NT2/D1 (cell line): Measurements from ENCODE around the gene SLX4IP.

Source experiments
- SUZ12 ChIP-seq: IDR thresholded peaks from 2 replicates; pipeline ENCODE4 v1.6.1; 2011; ENCODE audit not compliant: insufficient read length, insufficient read depth; ENCODE audit errors: extremely low read depth
- YY1 ChIP-seq: IDR thresholded peaks from 2 replicates; pipeline ENCODE4 v1.6.1; 2011; ENCODE audit not compliant: insufficient read length, insufficient read depth
- ZNF274 ChIP-seq: IDR thresholded peaks from 2 replicates; pipeline ENCODE4 v1.6.1; 2011; ENCODE audit warnings: mild to moderate bottlenecking, low read depth, low read length

DNA sequence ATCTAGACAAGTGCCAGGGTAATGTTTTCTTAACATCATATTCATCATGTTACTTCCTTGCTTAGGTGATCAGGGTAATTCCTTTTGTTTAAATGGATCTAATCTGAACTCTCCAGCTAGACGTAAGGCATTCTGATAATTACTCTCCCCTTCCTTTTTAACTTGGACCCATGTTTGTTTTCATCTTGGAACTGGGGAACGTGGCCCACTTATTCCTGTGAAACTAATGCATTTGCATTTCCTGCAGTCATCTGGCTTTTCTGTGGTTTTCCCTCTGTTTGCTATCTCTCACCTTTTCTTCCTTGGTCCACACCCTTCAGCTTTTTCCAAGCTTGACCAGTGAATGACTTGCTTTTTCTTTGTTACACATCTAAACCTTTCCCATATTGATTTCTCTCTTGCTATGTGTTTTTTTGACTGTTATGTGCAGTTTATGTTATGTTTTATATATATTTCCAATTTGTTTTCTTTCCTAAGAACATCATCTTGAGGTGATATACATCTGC, 33.3 kb downstream of the SLX4IP start:
- TF ChIP-seq YY1 (no peak), ZNF274 (no peak), SUZ12 (no peak)
